ENCODE data around the gene RGCC.
"Not testable (repeated sequence)": the region's sequence is repeated elsewhere in the genome, so short reads cannot be mapped to it uniquely, and the experiment has no call there.

RGCC gene, protein sequence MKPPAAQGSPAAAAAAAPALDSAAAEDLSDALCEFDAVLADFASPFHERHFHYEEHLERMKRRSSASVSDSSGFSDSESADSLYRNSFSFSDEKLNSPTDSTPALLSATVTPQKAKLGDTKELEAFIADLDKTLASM
- 77.3 to 459 (median 111) reads per million in 9 experiments for total RNA-seq

DNA sequence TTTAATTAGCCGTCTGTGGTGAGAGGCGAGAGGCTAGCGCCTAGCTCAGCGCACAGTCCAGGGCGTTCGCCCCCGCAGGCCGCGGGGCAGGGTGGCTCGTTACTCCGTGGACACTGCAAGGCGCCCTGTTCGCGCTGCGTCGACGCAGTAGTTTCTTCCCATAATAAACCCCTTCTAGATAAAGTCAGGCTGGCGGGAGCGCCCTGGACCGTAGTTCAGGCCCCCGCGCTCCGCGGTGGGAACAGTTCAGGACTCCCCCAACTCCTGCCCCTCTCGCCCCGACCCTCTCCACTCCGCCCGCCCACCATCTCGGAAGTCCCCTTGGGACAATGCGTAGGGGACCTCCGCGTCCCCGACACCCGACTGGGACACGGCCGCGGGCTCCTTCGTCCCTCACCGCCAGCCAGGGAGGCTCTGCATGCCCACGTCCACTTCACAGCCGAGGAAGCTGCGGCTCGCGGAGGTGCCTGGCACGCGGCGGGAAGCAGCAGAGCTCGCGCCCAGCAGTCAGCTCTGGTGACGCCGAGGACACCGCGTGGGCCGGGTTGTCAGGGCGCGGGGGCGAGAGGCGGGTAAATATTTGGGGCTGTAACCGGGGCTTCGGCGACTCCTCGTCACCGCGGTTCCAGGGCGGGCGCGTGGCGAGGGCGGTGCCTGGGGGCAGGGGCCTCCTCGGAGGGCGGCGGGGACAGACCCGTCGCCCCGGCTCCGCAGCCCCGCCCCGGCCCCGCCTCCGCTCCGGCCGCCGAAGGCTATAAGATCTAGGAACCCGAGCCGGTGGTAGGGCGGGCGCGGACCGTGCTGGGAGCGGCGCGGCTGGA is at the start of gene RGCC:
Gene RGCC, plus strand, starts transcription at position 783 of the 821 bp plus-strand sequence. CDS start 158 bp downstream, outside the sequence.
- no peaks in the 10 kb centered on the region for H3K27me3 Mint-ChIP-seq
- peak; percentile 79 for ATAC-seq (replicated peaks)

DNA sequence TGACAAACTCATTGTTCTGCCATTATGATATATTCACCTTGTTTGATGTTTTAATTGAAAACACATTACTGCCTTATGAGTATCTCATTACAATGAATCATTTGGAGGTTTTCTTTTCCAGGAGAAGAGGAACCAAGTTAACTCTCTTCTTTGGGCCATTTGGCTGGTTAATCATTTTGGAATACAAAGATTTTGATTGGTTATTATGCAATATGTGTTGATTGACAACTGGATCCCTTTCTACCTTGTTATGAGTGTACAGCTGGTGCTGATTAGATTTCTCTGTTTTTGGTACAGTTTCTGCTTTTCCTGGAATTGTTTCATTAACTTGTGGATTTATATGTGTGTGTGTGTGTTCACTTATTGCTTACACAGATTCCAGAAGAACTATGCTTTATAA is 49.2 kb upstream of the RGCC start:
- no peaks in the 10 kb centered on the region for H3K4me1 Mint-ChIP-seq (ENCODE audit: low read depth in 2 of 2)
- H3K36me3 Mint-ChIP-seq (ENCODE audit: insufficient read depth), result no peaks in the 10 kb centered on the region
- ATAC-seq (replicated peaks) (no peak), DNase-seq (no peak)
- H3K9me3 Mint-ChIP-seq, result no peaks in the 10 kb centered on the region
- no peak overlapping the region for H3K4me3 Mint-ChIP-seq
- no peak overlapping the region for H3K27ac Mint-ChIP-seq
- H3K27me3 Mint-ChIP-seq, result no peaks in the 10 kb centered on the region

More for the DNA sequence above, at the start of gene RGCC:
- peaks cover 63% of the 10 kb centered on the region for H3K36me3 Mint-ChIP-seq (ENCODE audit: insufficient read depth)
- DNase-seq, result peak; percentile 95 to 97 (median 97)
- H3K9me3 Mint-ChIP-seq, result no peaks in the 10 kb centered on the region
- H3K4me1 Mint-ChIP-seq (ENCODE audit: low read depth in 2 of 2), result peaks cover 33 to 48% of the 10 kb centered on the region in 2 donors
- H3K4me3 Mint-ChIP-seq, result peak within 1 kb of the TSS; percentile 78 to 83
- peak within 1 kb of the TSS; percentile 92 to 95 for H3K27ac Mint-ChIP-seq

GRCh38 chr13:41408746-41409145 is 48.6 kb upstream of the RGCC start:
- H3K27ac Mint-ChIP-seq, result no peak overlapping the region
- no peaks in the 10 kb centered on the region for H3K36me3 Mint-ChIP-seq (ENCODE audit: insufficient read depth)
- DNase-seq, result no peak
- no peak overlapping the region for H3K4me3 Mint-ChIP-seq
- no peak for ATAC-seq (replicated peaks)
- no peaks in the 10 kb centered on the region for H3K27me3 Mint-ChIP-seq
- no peaks in the 10 kb centered on the region for H3K4me1 Mint-ChIP-seq (ENCODE audit: low read depth in 2 of 2)
- no peaks in the 10 kb centered on the region for H3K9me3 Mint-ChIP-seq

DNA sequence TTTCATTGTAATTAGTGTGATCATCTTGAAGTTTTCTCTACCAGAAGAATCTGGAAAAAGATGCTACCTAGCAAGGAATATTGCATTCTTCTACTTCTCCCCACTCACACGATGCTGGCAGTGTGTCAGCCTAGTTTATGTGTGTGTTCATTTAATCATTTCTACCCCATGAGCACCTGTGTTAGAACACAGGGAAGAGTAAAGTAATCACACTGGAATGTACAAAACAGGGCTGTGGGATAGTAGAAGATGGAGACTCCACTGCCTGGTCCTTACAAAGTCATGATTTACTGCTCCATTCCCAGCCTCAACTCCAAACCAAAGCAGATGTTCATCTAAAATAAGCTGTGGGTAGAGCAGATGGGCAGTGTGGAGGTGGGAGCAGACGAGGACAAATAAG is 47.7 kb upstream of the RGCC start:
- ATAC-seq (replicated peaks) (no peak), DNase-seq (no peak)
- Mint-ChIP-seq H3K4me1 (ENCODE audit: low read depth in 2 of 2) (no peaks in the 10 kb centered on the region), H3K9me3 (no peaks in the 10 kb centered on the region), H3K27me3 (no peaks in the 10 kb centered on the region), H3K27ac (no peak overlapping the region), H3K36me3 (ENCODE audit: insufficient read depth) (no peaks in the 10 kb centered on the region), H3K4me3 (no peak overlapping the region)

DNA sequence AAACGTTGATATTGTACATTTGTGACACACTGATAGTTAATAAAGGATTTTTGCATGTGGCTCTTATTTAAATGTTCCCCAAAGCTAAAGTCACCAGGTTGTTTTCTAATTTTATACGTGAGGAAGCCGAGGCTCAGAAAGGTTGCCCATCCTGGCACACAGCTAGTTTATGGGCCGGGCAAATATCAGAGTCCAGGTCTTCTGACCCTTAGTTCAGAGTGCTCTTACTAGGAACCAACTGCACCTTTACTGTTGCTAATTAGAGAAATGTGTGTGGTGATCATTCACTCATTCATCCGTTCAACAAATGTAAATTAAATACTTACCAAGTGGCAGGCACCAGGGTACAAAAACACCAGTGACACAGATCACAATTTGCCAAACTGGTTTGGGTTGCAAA is 46.3 kb upstream of the RGCC start:
- no peaks in the 10 kb centered on the region for H3K9me3 Mint-ChIP-seq
- no peaks in the 10 kb centered on the region for H3K4me1 Mint-ChIP-seq (ENCODE audit: low read depth in 2 of 2)
- no peak for ATAC-seq (replicated peaks)

GRCh38 chr13:41411522-41411921 is 45.8 kb upstream of the RGCC start:
- Mint-ChIP-seq H3K4me1 (ENCODE audit: low read depth in 2 of 2) (no peaks in the 10 kb centered on the region), H3K9me3 (no peaks in the 10 kb centered on the region), H3K27me3 (no peaks in the 10 kb centered on the region), H3K4me3 (no peak overlapping the region), H3K36me3 (ENCODE audit: insufficient read depth) (no peaks in the 10 kb centered on the region), H3K27ac (peak overlapping the region in 1 of 2 donors; percentile 52)
- ATAC-seq (replicated peaks), result peak; percentile 46
- DNase-seq, result no peak

More for the DNA sequence above, 46.3 kb upstream of the RGCC start:
- no peaks in the 10 kb centered on the region for H3K27me3 Mint-ChIP-seq
- no peaks in the 10 kb centered on the region for H3K36me3 Mint-ChIP-seq (ENCODE audit: insufficient read depth)
- no peak overlapping the region for H3K27ac Mint-ChIP-seq
- H3K4me3 Mint-ChIP-seq, result no peak overlapping the region
- DNase-seq, result no peak

- H3K36me3 Mint-ChIP-seq (ENCODE audit: insufficient read depth), result no peaks in the 10 kb centered on the region
- no peaks in the 10 kb centered on the region for H3K27me3 Mint-ChIP-seq
- no peaks in the 10 kb centered on the region for H3K4me1 Mint-ChIP-seq (ENCODE audit: low read depth in 2 of 2)
- ATAC-seq (replicated peaks), result no peak
- no peak overlapping the region for H3K27ac Mint-ChIP-seq
- DNase-seq, result no peak
- H3K9me3 Mint-ChIP-seq, result no peaks in the 10 kb centered on the region
- no peak overlapping the region for H3K4me3 Mint-ChIP-seq
Observed at GRCh38 chr13:41413872-41414271, 43.5 kb upstream of the RGCC start.

- Mint-ChIP-seq H3K27ac (no peak overlapping the region), H3K4me3 (no peak overlapping the region), H3K27me3 (no peaks in the 10 kb centered on the region), H3K4me1 (ENCODE audit: low read depth in 2 of 2) (no peaks in the 10 kb centered on the region), H3K36me3 (ENCODE audit: insufficient read depth) (no peaks in the 10 kb centered on the region), H3K9me3 (no peaks in the 10 kb centered on the region)
- ATAC-seq (replicated peaks) (no peak), DNase-seq (no peak)
Observed at GRCh38 chr13:41416276-41416675, 41.1 kb upstream of the RGCC start.

GRCh38 chr13:41418027-41418426 is 39.3 kb upstream of the RGCC start:
- no peak for DNase-seq
- Mint-ChIP-seq H3K9me3 (no peaks in the 10 kb centered on the region), H3K4me1 (ENCODE audit: low read depth in 2 of 2) (no peaks in the 10 kb centered on the region), H3K27ac (no peak overlapping the region), H3K36me3 (ENCODE audit: insufficient read depth) (no peaks in the 10 kb centered on the region), H3K4me3 (no peak overlapping the region), H3K27me3 (no peaks in the 10 kb centered on the region)
- ATAC-seq (replicated peaks), result no peak

- DNase-seq (no peak), ATAC-seq (replicated peaks) (no peak)
- Mint-ChIP-seq H3K4me1 (ENCODE audit: low read depth in 2 of 2) (no peaks in the 10 kb centered on the region), H3K27ac (peak overlapping the region in 1 of 2 donors; percentile 19), H3K4me3 (no peak overlapping the region), H3K27me3 (no peaks in the 10 kb centered on the region), H3K9me3 (no peaks in the 10 kb centered on the region), H3K36me3 (ENCODE audit: insufficient read depth) (no peaks in the 10 kb centered on the region)
Observed at GRCh38 chr13:41418731-41419130, 38.6 kb upstream of the RGCC start.

DNA sequence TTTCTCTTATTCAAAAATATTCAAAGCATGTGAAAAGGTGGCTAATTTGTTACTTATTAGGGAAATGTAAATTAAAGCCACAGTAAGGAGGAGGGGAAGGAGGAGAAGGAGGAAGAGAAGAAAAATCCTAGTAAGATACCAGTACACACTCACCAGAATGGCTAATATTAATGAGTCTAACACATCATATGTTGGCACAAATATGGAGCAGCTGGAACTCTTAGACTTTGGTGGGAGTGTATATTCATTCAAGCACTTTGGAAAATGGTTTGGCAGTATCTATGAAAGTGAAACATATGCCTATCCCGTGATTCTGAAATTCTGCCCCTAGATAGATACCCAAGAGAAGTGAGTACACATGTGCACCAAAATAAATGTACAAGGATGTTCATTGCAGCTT is 38.1 kb upstream of the RGCC start:
- Mint-ChIP-seq H3K36me3 (ENCODE audit: insufficient read depth) (no peaks in the 10 kb centered on the region), H3K27me3 (no peaks in the 10 kb centered on the region), H3K27ac (peak overlapping the region in 1 of 2 donors; percentile 19), H3K4me1 (ENCODE audit: low read depth in 2 of 2) (no peaks in the 10 kb centered on the region), H3K4me3 (no peak overlapping the region), H3K9me3 (no peaks in the 10 kb centered on the region)
- DNase-seq, result no peak
- ATAC-seq (replicated peaks), result no peak

- Mint-ChIP-seq H3K9me3 (no peaks in the 10 kb centered on the region), H3K4me1 (ENCODE audit: low read depth in 2 of 2) (no peaks in the 10 kb centered on the region), H3K27me3 (peaks cover 0 to 2% of the 10 kb centered on the region in 2 donors), H3K27ac (no peak overlapping the region), H3K4me3 (no peak overlapping the region), H3K36me3 (ENCODE audit: insufficient read depth) (no peaks in the 10 kb centered on the region)
- no peak for DNase-seq
- ATAC-seq (replicated peaks), result no peak
Observed at GRCh38 chr13:41420146-41420545, 37.2 kb upstream of the RGCC start.

- peaks cover 0 to 11% of the 10 kb centered on the region in 2 donors for H3K27me3 Mint-ChIP-seq
- not testable (repeated sequence) for H3K27ac Mint-ChIP-seq; H3K4me1 Mint-ChIP-seq (ENCODE audit: low read depth in 2 of 2); H3K9me3 Mint-ChIP-seq; H3K4me3 Mint-ChIP-seq; H3K36me3 Mint-ChIP-seq (ENCODE audit: insufficient read depth); ATAC-seq (replicated peaks); DNase-seq
Observed at GRCh38 chr13:41421330-41421729, 36.0 kb upstream of the RGCC start.

DNA sequence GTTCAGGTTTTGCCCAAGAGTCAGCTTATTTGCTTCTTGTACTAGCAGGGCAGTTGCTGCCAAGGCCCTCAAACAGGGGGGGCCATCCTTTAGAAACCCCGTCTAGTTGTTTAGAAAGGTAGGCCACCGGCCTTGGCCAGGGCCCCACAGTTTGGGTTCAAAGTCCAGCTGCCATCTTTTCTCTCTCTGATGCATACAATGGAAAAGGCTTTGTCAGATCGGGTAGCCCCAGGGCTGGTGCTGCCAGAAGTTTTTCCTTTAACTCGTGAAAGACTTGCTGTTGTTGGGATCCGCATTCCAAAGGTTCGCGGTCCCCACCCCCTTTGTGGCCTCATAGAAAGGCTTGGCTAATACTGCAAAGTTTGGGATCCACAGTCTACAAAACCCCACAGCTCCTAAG is 35.4 kb upstream of the RGCC start:
- not testable (repeated sequence) for H3K27ac Mint-ChIP-seq; DNase-seq; H3K36me3 Mint-ChIP-seq (ENCODE audit: insufficient read depth)

More for the DNA sequence above, 35.4 kb upstream of the RGCC start:
- not testable (repeated sequence) for ATAC-seq (replicated peaks); H3K4me1 Mint-ChIP-seq (ENCODE audit: low read depth in 2 of 2); H3K4me3 Mint-ChIP-seq; H3K9me3 Mint-ChIP-seq
- peaks cover 0 to 11% of the 10 kb centered on the region in 2 donors for H3K27me3 Mint-ChIP-seq

All from effector memory CD8-positive, alpha-beta T cell (primary cell).